Keratinocyte (primary cell): ENCODE results near the gene STX10. TPM values are rescaled to one million over a fixed set of nuclear protein-coding genes. Genes with fewer than 3 reads are reported as not detected.

ENCODE experiments used
- DNase-seq: peaks from one replicate; pipeline ENCODE4 v3.0.0-alpha.2; 2011; ENCODE audit warnings: low read depth, missing footprints, low spot score
- FAIRE-seq: peaks from 2 replicates; lab custom pipeline; 2011; peaks lifted over from hg19 to GRCh38; lab: Jason Lieb, UNC
- H2AFZ ChIP-seq: 2 replicates; pipeline ENCODE4 v1.6.0; 2012; ENCODE audit warnings: low read length, control low read depth, inconsistent platforms; ENCODE audit not compliant: control insufficient read depth
- H3K27ac ChIP-seq: 2 replicates; pipeline ENCODE4 v1.5.1; 2011; ENCODE audit warnings: low read length; ENCODE audit not compliant: control insufficient read depth, insufficient read depth
- H3K27me3 ChIP-seq: 3 replicates; pipeline ENCODE4 v1.6.0; 2011; ENCODE audit warnings: low read length; ENCODE audit not compliant: control insufficient read depth, insufficient read depth; ENCODE audit errors: extremely low read depth
- H3K36me3 ChIP-seq, 2 experiments: 2 replicates in 1 of 2; 3 replicates in 1 of 2; pipeline ENCODE4 v1.5.1; 2011; ENCODE audit warnings: low read length in 2 of 2, mild to moderate bottlenecking in 1 of 2; ENCODE audit not compliant: control insufficient read depth in 2 of 2, insufficient read depth in 2 of 2; ENCODE audit errors: extremely low read depth in 1 of 2
- H3K4me1 ChIP-seq: 3 replicates; pipeline ENCODE4 v1.5.1; 2011; ENCODE audit warnings: low read length; ENCODE audit not compliant: control insufficient read depth, insufficient read depth; ENCODE audit errors: extremely low read depth
- H3K4me2 ChIP-seq: 3 replicates; pipeline ENCODE4 v1.6.0; 2011; ENCODE audit warnings: low read depth, low read length; ENCODE audit not compliant: control insufficient read depth, insufficient read depth; ENCODE audit errors: extremely low read depth
- H3K4me3 ChIP-seq, 3 experiments: fragments of 200-600 bp in 1 of 3; sonication (generic) in 1 of 3; 2 replicates in 2 of 3; 3 replicates in 1 of 3; pipeline ENCODE4 v1.5.1; 2011 to 2016; ENCODE audit warnings: low read length in 3 of 3, mild to moderate bottlenecking in 3 of 3, control low read depth in 2 of 3, inconsistent platforms in 1 of 3, low read depth in 1 of 3, mixed read lengths in 1 of 3, mixed run types in 1 of 3, moderate library complexity in 1 of 3; ENCODE audit not compliant: control insufficient read depth in 2 of 3, insufficient read depth in 2 of 3; ENCODE audit errors: extremely low read depth in 1 of 3
- H3K79me2 ChIP-seq: 2 replicates; pipeline ENCODE4 v1.6.0; 2012; ENCODE audit warnings: low read length; ENCODE audit not compliant: control insufficient read depth, insufficient read depth
- H3K9ac ChIP-seq: 3 replicates; pipeline ENCODE4 v1.6.0; 2011; ENCODE audit warnings: low read length; ENCODE audit not compliant: control insufficient read depth, insufficient read depth; ENCODE audit errors: extremely low read depth
- H3K9me1 ChIP-seq: 3 replicates; pipeline ENCODE4 v1.6.0; 2011; ENCODE audit warnings: low read length; ENCODE audit not compliant: control insufficient read depth, insufficient read depth; ENCODE audit errors: extremely low read depth
- H3K9me3 ChIP-seq: 2 replicates; pipeline ENCODE4 v1.5.1; 2012; ENCODE audit warnings: low read depth, low read length; ENCODE audit not compliant: control insufficient read depth
- H4K20me1 ChIP-seq: 3 replicates; pipeline ENCODE4 v1.6.0; 2011; ENCODE audit warnings: low read length; ENCODE audit not compliant: control insufficient read depth, insufficient read depth; ENCODE audit errors: extremely low read depth
- EZH2 ChIP-seq: IDR thresholded peaks from one replicate; pipeline ENCODE4 v1.6.1; 2012; ENCODE audit warnings: inconsistent platforms, mild to moderate bottlenecking, low read length, moderate library complexity
- dilution Hi-C: fragments of 300-500 bp; cut with MboI; formaldehyde crosslinking; loops from one replicate; pipeline ENCODE4 v1.7.0; 2020; ENCODE audit warnings: low sequenced_read_pairs; ENCODE audit not compliant: extremely low pct_ligation_motif_present
- polyA plus RNA-seq, 5 experiments: library from polyadenylated mRNA; depleted of rRNA in 3 of 5; stranded (reverse) in 3 of 5; stranded (forward) in 1 of 5; unstranded in 1 of 5; fragments of >200 nt; gene quantifications; 1 replicate in 1 of 5; 2 replicates in 3 of 5; 3 replicates in 1 of 5; pipeline versions ENCODE4 v1.2.1 to v1.2.3, GENCODE V29; 2011 to 2012; ENCODE audit warnings: missing spikeins in 2 of 5, low read depth in 1 of 5, low replicate concordance in 1 of 5
- TF ChIP-seq, protein P1 (sequence below), 3 experiments: IDR thresholded peaks in 1 of 3; conservative IDR thresholded peaks in 1 of 3; optimal IDR thresholded peaks in 1 of 3; 2 replicates in 2 of 3; 3 replicates in 1 of 3; pipeline versions ENCODE3 to v1.5.1; 2011; ENCODE audit warnings: low read length in 3 of 3, mild to moderate bottlenecking in 3 of 3, moderate library complexity in 2 of 3, control low read depth in 1 of 3, inconsistent platforms in 1 of 3; ENCODE audit not compliant: insufficient read depth in 2 of 3; ENCODE audit errors: extremely low read depth in 1 of 3

STX10 gene
- polyA plus RNA-seq, 1 donor (not counting 4 experiments of a cell fraction or from before 2014, with no cell fraction given) = 65.2 TPM

DNA sequence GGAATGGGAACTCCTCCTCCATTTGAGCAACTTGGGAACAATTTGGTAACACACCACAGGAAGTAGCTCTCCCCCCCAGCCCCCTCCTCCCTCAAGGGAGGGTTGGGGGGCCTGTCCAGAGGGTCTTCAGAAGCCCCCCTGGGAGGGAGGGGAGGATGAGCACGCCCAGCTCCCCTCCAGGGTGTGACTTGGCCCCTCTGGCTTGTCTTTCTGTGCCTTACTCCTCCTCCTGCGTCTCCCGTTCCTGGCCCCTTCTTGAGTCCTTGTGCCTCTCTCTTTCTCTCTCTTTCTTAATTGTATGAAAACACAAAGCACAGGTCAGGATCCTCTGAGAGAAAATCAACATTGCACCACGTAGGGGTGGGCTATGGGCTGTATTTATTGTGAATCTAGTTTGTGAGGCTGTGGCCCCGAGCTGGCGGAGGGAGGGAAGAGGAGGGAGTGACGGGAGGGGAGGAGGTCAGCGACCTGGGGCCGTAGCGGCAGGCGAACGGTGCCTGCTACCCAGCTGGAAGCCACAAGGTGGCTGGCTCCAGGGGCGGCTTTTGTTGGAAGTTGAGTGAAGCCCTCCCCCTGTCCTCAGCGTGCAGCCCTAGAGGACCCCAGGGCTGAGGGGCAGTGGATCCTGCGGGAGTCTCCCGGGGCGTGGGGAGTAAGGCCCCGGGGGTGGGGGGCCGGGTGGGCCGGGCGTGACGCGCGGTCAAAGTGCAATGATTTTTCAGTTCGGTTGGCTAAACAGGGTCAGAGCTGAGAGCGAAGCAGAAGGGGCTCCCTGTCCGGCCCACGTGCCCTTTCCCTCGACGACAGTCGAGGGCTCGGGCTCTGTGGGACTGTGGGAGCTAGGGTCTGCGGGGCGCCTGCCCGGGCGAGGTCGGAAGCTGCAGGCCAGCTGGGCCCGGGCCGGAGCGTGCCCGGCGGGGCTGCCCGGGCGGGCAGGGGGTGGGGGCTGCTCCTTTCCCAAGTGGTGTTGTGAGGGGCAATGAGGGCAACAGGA, 53.9 kb downstream of the STX10 start:
- dilution Hi-C loops = no loop called here
- peaks cover 0 to 2% of the 10 kb centered on the region in 2 experiments for H3K36me3 ChIP-seq
- DNase-seq (no peak), FAIRE-seq (no peak)
- TF ChIP-seq, protein P1, sequence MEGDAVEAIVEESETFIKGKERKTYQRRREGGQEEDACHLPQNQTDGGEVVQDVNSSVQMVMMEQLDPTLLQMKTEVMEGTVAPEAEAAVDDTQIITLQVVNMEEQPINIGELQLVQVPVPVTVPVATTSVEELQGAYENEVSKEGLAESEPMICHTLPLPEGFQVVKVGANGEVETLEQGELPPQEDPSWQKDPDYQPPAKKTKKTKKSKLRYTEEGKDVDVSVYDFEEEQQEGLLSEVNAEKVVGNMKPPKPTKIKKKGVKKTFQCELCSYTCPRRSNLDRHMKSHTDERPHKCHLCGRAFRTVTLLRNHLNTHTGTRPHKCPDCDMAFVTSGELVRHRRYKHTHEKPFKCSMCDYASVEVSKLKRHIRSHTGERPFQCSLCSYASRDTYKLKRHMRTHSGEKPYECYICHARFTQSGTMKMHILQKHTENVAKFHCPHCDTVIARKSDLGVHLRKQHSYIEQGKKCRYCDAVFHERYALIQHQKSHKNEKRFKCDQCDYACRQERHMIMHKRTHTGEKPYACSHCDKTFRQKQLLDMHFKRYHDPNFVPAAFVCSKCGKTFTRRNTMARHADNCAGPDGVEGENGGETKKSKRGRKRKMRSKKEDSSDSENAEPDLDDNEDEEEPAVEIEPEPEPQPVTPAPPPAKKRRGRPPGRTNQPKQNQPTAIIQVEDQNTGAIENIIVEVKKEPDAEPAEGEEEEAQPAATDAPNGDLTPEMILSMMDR (optimal IDR thresholded peaks at IDR 0.05 in 1 of 3, IDR thresholded peaks at IDR 0.05 in 1 of 3, conservative IDR thresholded peaks at IDR 0.05 in 1 of 3; ENCODE audit: extremely low read depth in 1 of 3, insufficient read depth in 2 of 3, low read length in 3 of 3) = no peak
- TF ChIP-seq EZH2 = no peak
- no peaks in the 10 kb centered on the region for H3K9me3 ChIP-seq
- H3K9me1 ChIP-seq = no peaks in the 10 kb centered on the region
- no peak overlapping the region for H3K27ac ChIP-seq
- H3K4me3 ChIP-seq = no peak overlapping the region
- H3K79me2 ChIP-seq = no peaks in the 10 kb centered on the region
- no peaks in the 10 kb centered on the region for H4K20me1 ChIP-seq
- peaks cover 6% of the 10 kb centered on the region for H3K4me1 ChIP-seq
- no peak overlapping the region for H3K9ac ChIP-seq
- no peaks in the 10 kb centered on the region for H3K27me3 ChIP-seq
- no peak overlapping the region for H3K4me2 ChIP-seq
- H2AFZ ChIP-seq = no peak overlapping the region

DNA sequence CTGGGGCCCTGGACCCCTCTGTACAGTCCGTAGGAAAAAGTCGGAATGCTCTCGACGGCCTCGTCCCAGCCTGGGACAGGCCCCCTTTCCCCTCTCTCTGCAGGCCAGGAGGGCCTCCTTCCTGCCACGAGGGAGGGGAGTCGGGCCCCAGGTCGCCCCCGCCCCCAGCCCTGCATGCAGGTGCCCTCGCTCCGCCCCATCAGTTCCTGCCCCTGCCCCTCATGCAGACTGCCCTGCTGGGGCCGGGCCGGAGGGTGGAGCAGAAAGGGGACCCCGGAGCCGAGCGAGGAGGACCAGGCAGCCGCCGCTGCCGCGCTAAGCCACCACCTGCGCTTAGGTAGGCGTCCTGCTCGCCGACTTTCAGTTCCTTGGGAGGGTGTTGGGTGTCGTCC, 54.8 kb downstream of the STX10 start:
- H4K20me1 ChIP-seq = no peaks in the 10 kb centered on the region
- TF ChIP-seq, protein P1 (optimal IDR thresholded peaks at IDR 0.05 in 1 of 3, IDR thresholded peaks at IDR 0.05 in 1 of 3, conservative IDR thresholded peaks at IDR 0.05 in 1 of 3; ENCODE audit: extremely low read depth in 1 of 3, insufficient read depth in 2 of 3, low read length in 3 of 3) = no peak
- no peak for TF ChIP-seq EZH2
- FAIRE-seq (no peak), DNase-seq (no peak)
- peaks cover 6% of the 10 kb centered on the region for H3K4me1 ChIP-seq
- H2AFZ ChIP-seq = no peak overlapping the region
- no peaks in the 10 kb centered on the region for H3K79me2 ChIP-seq
- H3K9me1 ChIP-seq = no peaks in the 10 kb centered on the region
- no peak overlapping the region for H3K4me3 ChIP-seq
- peaks cover 2 to 4% of the 10 kb centered on the region in 2 experiments for H3K36me3 ChIP-seq
- no peak overlapping the region for H3K27ac ChIP-seq
- no peaks in the 10 kb centered on the region for H3K27me3 ChIP-seq
- dilution Hi-C loops = no loop called here
- no peak overlapping the region for H3K9ac ChIP-seq
- H3K9me3 ChIP-seq = no peaks in the 10 kb centered on the region
- no peak overlapping the region for H3K4me2 ChIP-seq
